ENCODE results near the gene PCGF3.
"Not testable (repeated sequence)": the region's sequence is repeated elsewhere in the genome, so short reads cannot be mapped to it uniquely, and the experiment has no call there.

PCGF3 gene

GRCh38 chr4:664713-665231, 40.9 kb upstream of the PCGF3 start:
- no peak for DNase-seq (ENCODE audit: low read depth, low spot score)
- H3K4me3 ChIP-seq (ENCODE audit: low read depth, low read length), result no peak overlapping the region
- TF ChIP-seq, protein P1, sequence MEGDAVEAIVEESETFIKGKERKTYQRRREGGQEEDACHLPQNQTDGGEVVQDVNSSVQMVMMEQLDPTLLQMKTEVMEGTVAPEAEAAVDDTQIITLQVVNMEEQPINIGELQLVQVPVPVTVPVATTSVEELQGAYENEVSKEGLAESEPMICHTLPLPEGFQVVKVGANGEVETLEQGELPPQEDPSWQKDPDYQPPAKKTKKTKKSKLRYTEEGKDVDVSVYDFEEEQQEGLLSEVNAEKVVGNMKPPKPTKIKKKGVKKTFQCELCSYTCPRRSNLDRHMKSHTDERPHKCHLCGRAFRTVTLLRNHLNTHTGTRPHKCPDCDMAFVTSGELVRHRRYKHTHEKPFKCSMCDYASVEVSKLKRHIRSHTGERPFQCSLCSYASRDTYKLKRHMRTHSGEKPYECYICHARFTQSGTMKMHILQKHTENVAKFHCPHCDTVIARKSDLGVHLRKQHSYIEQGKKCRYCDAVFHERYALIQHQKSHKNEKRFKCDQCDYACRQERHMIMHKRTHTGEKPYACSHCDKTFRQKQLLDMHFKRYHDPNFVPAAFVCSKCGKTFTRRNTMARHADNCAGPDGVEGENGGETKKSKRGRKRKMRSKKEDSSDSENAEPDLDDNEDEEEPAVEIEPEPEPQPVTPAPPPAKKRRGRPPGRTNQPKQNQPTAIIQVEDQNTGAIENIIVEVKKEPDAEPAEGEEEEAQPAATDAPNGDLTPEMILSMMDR (IDR thresholded peaks at IDR 0.05; ENCODE audit: low read depth, low read length), result no peak
- in situ Hi-C loops (cut with HindIII; ENCODE audit: low sequenced_read_pairs), result no loop called here

- no peak for DNase-seq (ENCODE audit: low read depth, low spot score)
- in situ Hi-C loops (cut with HindIII; ENCODE audit: low sequenced_read_pairs), result no loop called here
- TF ChIP-seq, protein P1 (IDR thresholded peaks at IDR 0.05; ENCODE audit: low read depth, low read length), result no peak
- H3K4me3 ChIP-seq (ENCODE audit: low read depth, low read length), result no peak overlapping the region
Observed at GRCh38 chr4:665381-665750, 40.3 kb upstream of the PCGF3 start.

- TF ChIP-seq, protein P1 (IDR thresholded peaks at IDR 0.05; ENCODE audit: low read depth, low read length), result no peak
- in situ Hi-C loops (cut with HindIII; ENCODE audit: low sequenced_read_pairs), result no loop called here
- no peak for DNase-seq (ENCODE audit: low read depth, low spot score)
- no peak overlapping the region for H3K4me3 ChIP-seq (ENCODE audit: low read depth, low read length)
Observed at GRCh38 chr4:665751-666435, 39.7 kb upstream of the PCGF3 start.

DNA sequence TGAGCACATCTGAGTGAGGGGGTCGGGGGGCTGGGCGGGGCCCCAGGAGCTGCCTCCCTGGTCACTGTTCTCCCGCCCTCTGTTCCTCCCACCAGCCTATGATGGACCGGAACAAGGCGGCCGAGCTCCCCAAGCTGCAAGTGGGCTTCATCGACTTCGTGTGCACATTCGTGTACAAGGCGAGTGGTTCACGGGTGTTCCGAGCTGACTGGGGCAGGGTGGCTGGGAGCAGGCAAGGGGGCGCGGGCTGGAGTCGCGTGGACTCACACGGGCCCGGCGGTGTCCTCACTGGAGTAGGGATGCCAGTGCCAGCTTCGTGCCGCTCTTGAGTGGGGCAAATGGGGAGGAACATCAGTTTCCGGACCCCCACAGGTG, 39.2 kb upstream of the PCGF3 start:
- no peak overlapping the region for H3K4me3 ChIP-seq (ENCODE audit: low read depth, low read length)
- in situ Hi-C loops (cut with HindIII; ENCODE audit: low sequenced_read_pairs), result no loop called here
- TF ChIP-seq, protein P1 (IDR thresholded peaks at IDR 0.05; ENCODE audit: low read depth, low read length), result no peak
- DNase-seq (ENCODE audit: low read depth, low spot score), result no peak

- no peak overlapping the region for H3K4me3 ChIP-seq (ENCODE audit: low read depth, low read length)
- in situ Hi-C loops (cut with HindIII; ENCODE audit: low sequenced_read_pairs), result no loop called here
- no peak for DNase-seq (ENCODE audit: low read depth, low spot score)
- TF ChIP-seq, protein P1 (IDR thresholded peaks at IDR 0.05; ENCODE audit: low read depth, low read length), result no peak
Observed at GRCh38 chr4:666822-667544, 38.6 kb upstream of the PCGF3 start.

DNA sequence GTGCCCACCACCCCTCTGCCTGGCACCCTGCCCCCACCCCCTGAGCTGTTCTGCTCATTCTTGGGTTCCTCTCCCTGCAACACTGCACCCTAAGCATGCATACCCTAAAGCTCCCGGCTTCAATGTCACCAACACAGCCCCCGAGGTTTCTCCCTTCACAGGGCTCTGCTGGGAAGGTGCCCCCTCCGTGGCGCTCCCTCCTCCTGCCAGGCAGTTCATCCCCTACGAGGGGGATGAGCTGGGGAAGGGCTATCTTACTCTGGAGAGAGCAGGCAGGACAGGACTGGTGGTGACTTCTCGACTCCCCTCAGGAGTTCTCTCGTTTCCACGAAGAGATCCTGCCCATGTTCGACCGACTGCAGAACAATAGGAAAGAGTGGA, 38.1 kb upstream of the PCGF3 start:
- no peak for DNase-seq (ENCODE audit: low read depth, low spot score)
- H3K4me3 ChIP-seq (ENCODE audit: low read depth, low read length), result no peak overlapping the region
- in situ Hi-C loops (cut with HindIII; ENCODE audit: low sequenced_read_pairs), result no loop called here
- TF ChIP-seq, protein P1 (IDR thresholded peaks at IDR 0.05; ENCODE audit: low read depth, low read length), result no peak

DNA sequence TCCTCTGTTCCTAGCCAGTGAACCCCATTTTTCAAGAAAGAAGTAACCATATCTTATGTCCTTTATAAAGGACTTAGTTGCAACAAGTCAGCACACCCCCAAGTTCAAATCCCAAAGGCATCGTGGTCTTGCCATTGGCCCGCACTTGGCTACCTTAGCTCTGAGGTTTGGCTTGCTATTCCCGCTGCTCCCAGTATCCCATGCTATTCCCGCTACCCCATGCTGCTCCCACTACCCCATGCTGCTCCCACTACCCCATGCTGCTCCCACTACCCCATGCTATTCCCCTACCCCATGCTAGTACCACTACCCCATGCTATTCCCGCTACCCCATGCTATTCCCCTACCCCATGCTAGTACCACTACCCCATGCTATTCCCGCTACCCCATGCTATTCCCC, 37.4 kb upstream of the PCGF3 start:
- DNase-seq (ENCODE audit: low read depth, low spot score); in situ Hi-C loops (cut with HindIII; ENCODE audit: low sequenced_read_pairs); H3K4me3 ChIP-seq (ENCODE audit: low read depth, low read length): not testable (repeated sequence)

- DNase-seq (ENCODE audit: low read depth, low spot score); in situ Hi-C loops (cut with HindIII; ENCODE audit: low sequenced_read_pairs); H3K4me3 ChIP-seq (ENCODE audit: low read depth, low read length): not testable (repeated sequence)
Observed at GRCh38 chr4:669806-670559, 35.6 kb upstream of the PCGF3 start.
